Fibroblast of skin of right quadriceps (primary cell): ENCODE measurements around the gene SCARF1.

Source experiments
- DNase-seq: peaks from one replicate; pipeline ENCODE4 v3.0.0-alpha.2; 2013

Gene SCARF1

DNA sequence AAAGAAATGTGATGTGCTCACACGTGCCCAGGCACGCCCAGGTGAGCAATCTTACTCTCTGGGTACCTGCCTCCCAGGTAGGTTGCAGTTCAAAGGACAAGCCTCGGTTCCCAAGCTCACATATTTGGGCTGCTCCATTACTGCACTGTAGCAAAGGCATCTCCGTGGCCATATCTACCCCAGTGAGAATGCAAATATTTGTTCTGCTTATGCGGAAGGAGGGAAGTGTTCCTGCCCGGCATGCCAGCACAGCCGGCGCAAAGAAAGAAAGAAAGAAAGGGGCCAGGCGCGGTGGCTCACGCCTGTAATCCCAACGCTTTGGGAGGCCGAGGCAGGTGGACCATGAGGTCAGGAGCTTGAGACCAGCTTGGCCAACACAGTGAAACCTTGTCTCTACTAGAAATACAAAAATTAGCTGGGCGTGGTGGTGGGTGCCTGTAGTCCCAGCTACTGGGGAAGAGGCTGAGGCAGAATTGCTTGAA is 47.6 kb downstream of the SCARF1 start:
- DNase-seq: no peak

DNA sequence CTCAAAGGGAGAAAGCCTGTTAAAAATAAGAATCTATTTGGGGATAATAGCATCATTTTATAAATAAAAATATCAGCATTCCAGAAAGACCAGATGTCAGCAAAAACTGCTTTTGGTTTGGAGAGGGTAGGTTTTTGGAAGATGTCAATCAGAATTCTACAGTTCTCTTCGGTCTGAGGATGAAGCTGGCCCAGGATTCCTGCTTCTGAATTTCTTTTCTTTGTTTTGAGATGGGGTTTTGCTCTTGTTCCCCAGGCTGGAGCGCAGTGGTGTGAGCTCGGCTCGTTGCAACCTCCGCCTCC is 52.0 kb downstream of the SCARF1 start:
- no peak for DNase-seq

DNA sequence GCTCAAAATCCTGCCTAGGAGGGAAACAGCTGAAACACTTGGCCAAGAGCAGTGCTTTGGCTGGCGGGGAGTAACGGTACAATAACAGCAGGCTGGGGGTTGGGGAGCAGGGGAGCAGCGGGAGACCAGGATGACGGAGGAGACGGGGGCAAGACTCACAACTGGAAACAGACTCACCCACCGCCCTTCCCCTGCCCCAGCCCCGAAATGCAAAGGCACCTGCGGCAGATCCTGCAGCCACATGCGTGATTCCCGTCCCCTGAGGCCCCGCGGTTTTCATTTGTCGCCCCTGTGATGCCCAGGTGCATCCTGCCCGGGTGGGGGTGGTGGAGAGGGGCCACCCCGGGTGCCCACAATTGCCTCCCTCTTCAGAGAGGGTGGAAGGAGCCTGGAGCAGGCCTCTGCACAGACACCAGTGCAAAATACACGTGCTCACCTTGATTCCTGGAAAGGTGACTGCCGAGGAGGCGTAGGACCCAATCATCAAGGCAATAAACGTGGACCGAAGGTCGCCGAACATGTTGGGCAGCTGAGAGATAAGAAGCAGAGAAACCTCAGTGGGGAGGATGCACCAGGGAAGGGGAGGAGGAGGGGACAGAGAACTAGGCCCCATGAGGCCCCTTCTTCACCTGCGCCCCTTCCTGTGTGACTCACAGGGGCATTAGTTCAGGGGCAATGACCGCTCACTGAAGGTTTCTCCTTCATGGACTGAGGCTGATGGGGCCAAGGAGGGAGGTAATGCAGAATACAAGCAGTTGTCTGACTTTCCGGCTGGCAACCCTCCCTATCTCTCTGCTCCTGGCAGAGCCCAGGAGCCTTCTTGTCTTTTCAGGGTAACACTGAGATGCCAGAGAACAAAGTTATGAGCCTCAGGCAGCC is 52.5 kb downstream of the SCARF1 start:
- no peak for DNase-seq

DNA sequence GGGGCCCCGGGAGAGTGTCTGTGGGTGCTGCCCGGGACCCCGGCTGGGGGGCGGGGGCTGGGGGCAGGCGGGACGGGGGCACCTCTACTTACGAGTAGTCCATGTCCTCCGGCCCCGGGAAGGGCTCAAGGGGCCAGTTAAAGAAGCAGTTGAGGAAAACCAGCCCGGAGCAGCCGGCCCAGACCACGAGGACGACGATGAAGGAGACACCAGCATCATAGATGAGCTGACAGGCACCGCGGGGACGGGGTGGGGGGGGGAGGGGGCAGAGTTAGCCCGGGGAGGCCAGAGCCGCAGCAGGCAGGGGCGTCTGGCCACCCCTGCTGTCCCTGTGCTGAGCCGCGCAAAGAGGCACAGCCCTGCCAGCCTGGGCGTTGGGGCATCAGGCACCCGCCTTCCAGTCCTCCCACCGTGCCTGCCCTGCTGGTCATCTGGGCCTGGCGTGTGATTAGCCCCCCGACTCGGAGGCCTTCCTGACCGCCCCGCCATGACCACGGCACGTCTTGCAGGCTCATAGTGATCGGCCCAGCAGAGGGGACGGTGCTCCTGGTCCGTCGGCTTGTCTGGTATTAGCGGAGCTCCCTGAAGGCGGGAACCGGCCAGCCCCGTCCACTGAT is 54.0 kb downstream of the SCARF1 start:
- DNase-seq: no peak

DNA sequence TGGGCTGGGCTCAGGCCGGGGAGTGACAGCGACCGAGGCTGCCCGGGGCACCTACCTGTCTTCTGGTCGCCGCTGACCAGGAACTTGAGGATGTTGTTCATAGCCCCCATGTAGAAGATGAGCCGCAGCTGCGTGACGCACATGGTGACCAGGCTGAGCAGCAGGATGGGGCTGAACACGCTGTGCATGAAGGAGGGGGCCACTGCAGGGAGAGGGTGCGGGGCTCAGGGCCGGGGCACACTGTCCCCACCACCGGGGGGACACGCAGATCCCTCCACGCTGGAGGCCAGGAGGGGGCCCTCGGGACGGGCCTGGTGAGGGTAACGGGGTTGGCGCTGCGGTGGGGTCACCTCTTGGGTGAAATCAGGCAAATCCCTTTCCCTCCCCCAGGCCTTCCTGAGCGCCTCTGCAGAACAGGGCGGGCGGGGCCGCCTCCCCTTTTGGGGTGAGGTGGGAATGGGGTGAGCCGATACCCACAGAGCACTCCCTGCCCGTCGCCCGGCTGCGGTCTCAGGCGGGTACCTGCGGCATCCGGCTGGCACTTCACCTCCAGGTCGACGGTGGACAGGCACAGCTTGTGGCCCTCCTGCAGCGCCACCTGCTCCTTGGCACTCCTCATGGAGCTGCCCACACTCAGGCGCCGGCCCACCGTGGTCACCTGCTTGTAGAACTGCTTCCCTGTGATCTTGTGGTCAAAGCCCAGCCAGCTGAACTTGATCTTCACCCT is 54.6 kb downstream of the SCARF1 start:
- no peak for DNase-seq

DNA sequence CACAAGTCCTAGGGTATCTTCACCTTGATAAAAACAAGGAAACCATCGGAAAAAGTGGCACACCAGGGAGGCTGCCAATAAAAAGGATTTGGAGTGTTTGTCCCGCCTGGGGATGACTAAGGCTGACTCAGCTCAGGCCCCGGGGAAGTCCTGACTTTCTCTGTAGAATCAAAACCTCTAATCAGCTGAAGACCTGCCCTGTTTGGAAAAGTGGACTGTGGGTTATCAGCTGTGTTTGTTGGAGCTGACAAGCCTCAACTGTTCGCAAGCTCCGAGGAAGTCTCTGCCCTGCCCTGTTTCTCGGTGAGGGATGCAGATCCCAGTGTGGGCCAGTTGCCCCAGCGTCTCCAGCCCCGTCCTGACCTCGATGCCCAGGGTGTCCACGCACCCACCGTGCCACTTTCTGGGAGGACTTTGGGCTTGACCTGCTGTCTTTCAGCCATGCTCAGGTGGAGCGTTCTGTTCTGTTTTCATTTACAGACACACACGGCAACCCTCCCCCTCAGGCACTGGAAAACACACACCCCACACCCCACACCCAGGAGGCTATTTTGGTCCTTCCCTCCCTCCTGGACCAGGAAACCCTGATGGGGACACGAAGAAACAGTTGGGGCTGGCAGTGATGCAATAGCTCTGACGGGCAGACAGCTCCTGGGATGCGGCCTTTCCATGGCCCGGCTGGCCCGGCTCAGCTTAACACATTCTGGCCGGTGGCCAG is 55.3 kb downstream of the SCARF1 start:
- DNase-seq: peak; percentile 77

DNA sequence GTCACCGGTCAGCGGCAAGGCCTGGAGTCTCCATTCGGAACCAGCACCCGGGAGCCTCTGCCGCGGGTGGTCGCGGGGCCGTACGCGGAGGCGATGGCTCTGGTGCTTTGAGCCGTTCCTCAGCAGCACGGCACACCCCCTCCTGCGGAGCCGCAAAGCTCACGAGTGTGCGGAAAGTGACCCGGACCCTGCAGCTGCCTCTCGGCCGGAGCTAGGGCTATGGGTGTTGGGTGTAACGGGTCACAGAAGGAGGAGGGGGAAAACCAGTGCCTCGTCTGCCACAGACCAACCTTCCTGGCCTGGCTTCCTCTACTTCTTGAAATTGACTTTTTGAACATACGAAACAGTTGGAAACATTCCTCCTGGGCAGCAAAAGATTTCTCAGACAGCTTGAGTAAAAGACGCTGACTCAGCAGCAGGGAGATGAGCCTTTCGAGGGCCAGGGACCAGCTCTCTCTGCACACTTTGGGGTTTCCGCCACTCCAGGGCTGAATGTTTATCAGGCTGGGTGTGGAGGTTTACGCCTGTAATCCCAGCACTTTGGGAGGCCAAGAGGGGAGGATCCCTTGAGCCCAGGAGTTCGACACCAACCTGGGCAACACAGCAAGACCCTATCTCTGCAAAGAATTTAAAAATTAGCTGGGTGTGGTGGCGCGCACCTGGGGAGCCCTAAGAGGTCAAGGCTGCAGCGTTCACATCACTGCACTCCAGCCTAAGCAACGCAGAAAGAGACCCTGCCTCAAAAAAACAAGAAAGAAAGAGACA is 56.5 kb downstream of the SCARF1 start:
- no peak for DNase-seq

DNA sequence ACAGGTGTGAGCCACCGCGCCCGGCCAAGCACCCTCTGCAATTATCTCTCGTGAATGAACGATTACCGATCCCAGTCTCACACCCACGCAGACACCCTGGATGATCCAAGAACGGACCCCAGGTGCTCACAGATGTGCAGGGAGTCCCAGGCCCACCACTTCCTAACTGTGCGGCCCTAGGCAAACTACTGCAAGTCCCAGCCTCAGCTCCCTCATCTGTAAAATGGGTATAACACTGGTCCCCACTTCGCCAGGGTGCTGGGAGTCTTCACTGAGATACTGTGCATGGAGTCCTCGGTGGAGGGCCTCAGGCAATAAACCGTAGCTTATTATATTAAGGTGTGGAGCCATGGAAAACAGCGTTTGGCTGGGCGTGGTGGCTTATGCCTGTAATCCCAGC is 61.4 kb downstream of the SCARF1 start:
- no peak for DNase-seq
